ENCODE measurements around the gene ADGRD1. TPM values are rescaled to one million over a fixed set of nuclear protein-coding genes. Genes with fewer than 3 reads are reported as not detected.

ADGRD1 gene
- total RNA-seq, 1 donor from 2014 or later, result 35.8 TPM

DNA sequence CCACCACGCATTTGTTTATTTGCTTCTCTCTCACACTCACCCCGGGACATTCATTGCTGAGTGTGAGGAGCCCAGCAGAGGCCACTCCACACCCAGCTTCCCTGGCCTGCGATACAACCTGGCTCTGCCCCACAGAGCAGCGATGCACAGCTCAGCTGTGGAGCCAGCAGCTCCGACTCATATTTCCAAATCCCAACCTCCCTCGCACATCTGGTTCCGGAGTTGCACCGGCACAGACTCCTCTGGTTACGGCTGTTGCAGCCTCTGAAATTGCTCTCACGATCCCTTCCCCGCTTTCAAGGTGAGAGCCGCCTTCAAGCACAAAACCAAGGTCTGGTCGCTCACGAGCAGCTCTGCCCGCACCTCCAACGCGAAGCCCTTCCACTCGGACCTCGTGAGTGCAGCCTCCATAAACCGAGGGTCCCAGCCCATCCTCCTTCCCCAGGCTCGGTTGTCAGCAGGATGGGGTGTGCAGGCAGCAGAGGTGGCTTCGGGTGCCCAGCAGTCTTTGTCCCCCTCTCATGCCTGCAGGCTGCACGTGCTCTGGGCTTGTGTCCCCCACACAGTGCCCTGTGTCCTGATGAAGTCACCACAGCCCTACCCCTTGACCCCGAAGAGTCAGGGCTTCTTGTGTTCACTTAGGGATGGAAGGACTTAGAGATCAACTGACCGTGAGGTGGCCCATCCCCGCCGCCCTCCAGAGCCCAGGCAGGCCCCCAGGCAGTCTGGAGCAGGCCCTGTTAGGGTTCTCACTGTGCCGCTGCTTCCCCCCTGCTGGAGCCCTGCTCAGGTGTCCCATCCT lies 184.3 kb downstream of the ADGRD1 start:
- intact Hi-C loops (cut with DNase I), result no loop called here
- Histone ChIP-seq H3K27ac (peak overlapping the region; percentile 48), H3K36me3 (no peaks in the 10 kb centered on the region), H3K4me3 (no peak overlapping the region), H3K9me3 (no peaks in the 10 kb centered on the region), H3K27me3 (no peaks in the 10 kb centered on the region), H3K4me1 (peaks cover 5% of the 10 kb centered on the region)
- TF ChIP-seq POLR2AphosphoS5 (IDR thresholded peaks at IDR 0.05; ENCODE audit: insufficient read depth in 1 of 2, low read depth in 1 of 2), result peak in 1 of 2 donors; percentile 69
- TF ChIP-seq, protein P1, sequence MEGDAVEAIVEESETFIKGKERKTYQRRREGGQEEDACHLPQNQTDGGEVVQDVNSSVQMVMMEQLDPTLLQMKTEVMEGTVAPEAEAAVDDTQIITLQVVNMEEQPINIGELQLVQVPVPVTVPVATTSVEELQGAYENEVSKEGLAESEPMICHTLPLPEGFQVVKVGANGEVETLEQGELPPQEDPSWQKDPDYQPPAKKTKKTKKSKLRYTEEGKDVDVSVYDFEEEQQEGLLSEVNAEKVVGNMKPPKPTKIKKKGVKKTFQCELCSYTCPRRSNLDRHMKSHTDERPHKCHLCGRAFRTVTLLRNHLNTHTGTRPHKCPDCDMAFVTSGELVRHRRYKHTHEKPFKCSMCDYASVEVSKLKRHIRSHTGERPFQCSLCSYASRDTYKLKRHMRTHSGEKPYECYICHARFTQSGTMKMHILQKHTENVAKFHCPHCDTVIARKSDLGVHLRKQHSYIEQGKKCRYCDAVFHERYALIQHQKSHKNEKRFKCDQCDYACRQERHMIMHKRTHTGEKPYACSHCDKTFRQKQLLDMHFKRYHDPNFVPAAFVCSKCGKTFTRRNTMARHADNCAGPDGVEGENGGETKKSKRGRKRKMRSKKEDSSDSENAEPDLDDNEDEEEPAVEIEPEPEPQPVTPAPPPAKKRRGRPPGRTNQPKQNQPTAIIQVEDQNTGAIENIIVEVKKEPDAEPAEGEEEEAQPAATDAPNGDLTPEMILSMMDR (IDR thresholded peaks at IDR 0.05), result no peak
- no peak for TF ChIP-seq POLR2A (IDR thresholded peaks at IDR 0.05)
- no peak for DNase-seq (ENCODE audit: extremely low spot score in 2 of 2)

DNA sequence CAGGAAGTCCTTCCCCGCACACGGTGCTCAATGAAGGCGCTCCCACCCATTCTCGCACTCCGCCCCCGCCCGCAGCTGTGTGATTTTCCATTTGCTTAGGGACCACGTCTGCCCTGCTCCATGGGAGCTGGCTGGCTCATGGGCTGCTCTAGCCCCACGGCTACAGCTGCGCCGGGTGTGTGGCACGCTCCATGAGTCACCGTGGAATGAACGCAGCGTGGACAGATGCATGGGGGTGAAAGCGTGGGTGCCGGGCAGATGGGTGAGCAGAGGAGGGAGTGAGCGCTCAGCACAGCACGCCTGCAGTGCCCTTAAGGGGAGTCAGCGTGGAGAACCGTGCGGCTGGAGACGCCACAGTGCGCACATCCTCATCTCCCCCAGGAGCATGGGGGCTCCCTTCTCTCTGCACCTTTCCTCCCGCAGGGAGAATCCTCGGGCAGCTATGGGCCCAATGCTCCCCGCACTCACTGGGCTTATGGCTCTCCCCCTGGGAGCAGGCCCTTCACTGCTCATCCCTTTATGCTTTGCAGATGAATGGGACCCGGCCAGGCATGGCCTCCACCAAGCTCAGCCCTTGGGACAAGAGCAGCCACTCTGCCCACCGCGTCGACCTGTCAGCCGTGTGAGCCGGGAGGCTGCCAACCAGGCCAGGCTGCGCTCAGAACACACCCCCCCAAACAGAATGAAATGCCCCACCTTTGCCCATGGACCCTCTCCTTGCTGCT lies 185.1 kb downstream of the ADGRD1 start:
- Histone ChIP-seq H3K4me3 (no peak overlapping the region), H3K4me1 (peaks cover 5% of the 10 kb centered on the region), H3K27ac (no peak overlapping the region), H3K36me3 (no peaks in the 10 kb centered on the region), H3K27me3 (no peaks in the 10 kb centered on the region), H3K9me3 (no peaks in the 10 kb centered on the region)
- DNase-seq (ENCODE audit: extremely low spot score in 2 of 2), result no peak
- TF ChIP-seq POLR2AphosphoS5 (IDR thresholded peaks at IDR 0.05; ENCODE audit: insufficient read depth in 1 of 2, low read depth in 1 of 2) (no peak), POLR2A (IDR thresholded peaks at IDR 0.05) (no peak)
- TF ChIP-seq, protein P1 (IDR thresholded peaks at IDR 0.05), result no peak
- intact Hi-C loops (cut with DNase I), result no loop called here

DNA sequence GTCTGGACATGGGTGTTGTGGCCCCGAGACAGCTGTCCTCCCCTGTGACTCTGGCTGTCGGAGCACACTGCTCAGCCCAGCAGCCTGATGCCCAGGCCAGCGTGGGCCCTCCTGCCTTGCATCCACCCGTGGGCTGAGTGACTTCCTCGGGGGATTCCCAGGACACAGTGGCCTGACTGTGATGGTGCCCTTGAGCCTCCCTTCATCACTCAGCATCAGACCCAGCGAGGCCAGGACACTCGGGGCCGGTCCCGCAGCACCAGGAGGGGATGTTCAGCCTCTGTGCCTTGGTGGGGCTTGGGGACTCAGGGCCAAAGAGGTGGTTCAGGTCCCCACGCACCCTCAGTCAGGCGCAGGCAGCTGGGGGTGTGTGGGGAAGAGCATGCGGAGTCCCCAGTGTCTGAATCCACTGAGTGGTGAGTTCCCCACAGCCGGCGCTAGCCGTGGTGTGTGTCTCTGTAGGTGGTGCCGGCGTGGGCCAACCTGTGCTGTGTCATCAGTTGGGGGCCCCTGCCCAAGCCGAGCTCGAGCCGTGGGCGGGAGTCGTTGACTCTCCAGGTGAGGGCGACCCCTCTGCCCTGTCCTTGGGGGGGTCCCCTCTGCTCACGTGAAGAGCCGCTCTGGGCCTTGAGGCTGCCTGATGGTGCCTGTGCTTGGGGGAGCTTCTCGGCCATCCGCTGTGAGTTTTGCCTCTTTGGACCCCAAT lies 185.8 kb downstream of the ADGRD1 start:
- no peaks in the 10 kb centered on the region for H3K36me3 ChIP-seq

DNA sequence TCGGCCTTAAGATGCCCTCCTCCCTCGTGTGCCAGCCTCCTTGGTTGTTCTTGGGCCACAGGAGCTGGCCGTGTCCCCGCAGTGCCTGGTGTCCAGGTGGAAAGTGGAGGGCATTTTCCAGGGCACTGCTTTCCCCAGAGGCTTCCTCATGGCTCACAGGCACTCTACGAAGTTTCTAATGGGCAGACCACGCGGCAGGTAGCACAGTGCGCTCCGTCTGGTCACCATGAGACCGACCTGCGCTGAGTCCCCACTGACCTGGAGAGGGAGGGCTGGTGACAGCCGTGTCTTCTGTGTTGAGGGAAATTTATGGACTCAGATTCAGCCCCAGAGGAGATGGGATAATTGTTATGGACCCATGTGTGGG lies 186.3 kb downstream of the ADGRD1 start:
- Histone ChIP-seq H3K4me3 (no peak overlapping the region), H3K27me3 (no peaks in the 10 kb centered on the region), H3K9me3 (no peaks in the 10 kb centered on the region), H3K36me3 (no peaks in the 10 kb centered on the region), H3K27ac (no peak overlapping the region), H3K4me1 (peaks cover 5% of the 10 kb centered on the region)
- intact Hi-C loops (cut with DNase I), result no loop called here
- TF ChIP-seq POLR2A (IDR thresholded peaks at IDR 0.05) (no peak), POLR2AphosphoS5 (IDR thresholded peaks at IDR 0.05; ENCODE audit: insufficient read depth in 1 of 2, low read depth in 1 of 2) (no peak)
- TF ChIP-seq, protein P1 (IDR thresholded peaks at IDR 0.05), result no peak
- DNase-seq (ENCODE audit: extremely low spot score in 2 of 2), result no peak

More for the DNA sequence above, 185.8 kb downstream of the ADGRD1 start:
- no peak for DNase-seq (ENCODE audit: extremely low spot score in 2 of 2)
- Histone ChIP-seq H3K4me3 (no peak overlapping the region), H3K27me3 (no peaks in the 10 kb centered on the region), H3K9me3 (no peaks in the 10 kb centered on the region), H3K27ac (no peak overlapping the region), H3K4me1 (peaks cover 5% of the 10 kb centered on the region)
- TF ChIP-seq, protein P1 (IDR thresholded peaks at IDR 0.05), result no peak
- TF ChIP-seq POLR2AphosphoS5 (IDR thresholded peaks at IDR 0.05; ENCODE audit: insufficient read depth in 1 of 2, low read depth in 1 of 2) (no peak), POLR2A (IDR thresholded peaks at IDR 0.05) (no peak)
- intact Hi-C loops (cut with DNase I), result no loop called here

All from vagina (tissue), 2 donors.